WTC11 (cell line): ENCODE results near the gene ZNF276. TPM values are rescaled to one million over a fixed set of nuclear protein-coding genes. Genes with fewer than 3 reads are reported as not detected.

Source experiments
- ATAC-seq: fragments of 200-7000 bp; cut with Tn5 transposase; 2 replicates; pipeline ENCODE4 v1.10.0; 2021; ENCODE audit warnings: mild to moderate bottlenecking, moderate library complexity
- CTCF ChIA-PET: fragments of 300-600 bp; sonication (Branson Sonifier 250); formaldehyde crosslinking; loops from one replicate; lab custom pipeline; 2021; ENCODE audit warnings: antibody characterized with exemption; lab: Charles Lee
- POLR2A ChIA-PET: fragments of 350-600 bp; sonication (Branson Sonifier 250); formaldehyde crosslinking; loops from one replicate; lab custom pipeline; 2021; ENCODE audit warnings: antibody characterized with exemption; lab: Charles Lee
- DNase-seq: peaks from one replicate; pipeline ENCODE4 v3.0.0; 2021; ENCODE audit warnings: low spot score
- H3K27ac Mint-ChIP-seq: 2 replicates; pipeline ENCODE4 v1.8.0; 2021; ENCODE audit warnings: mixed read lengths
- H3K27me3 Mint-ChIP-seq: 2 replicates; pipeline ENCODE4 v1.8.0; 2021; ENCODE audit warnings: low read depth, mild to moderate bottlenecking, moderate library complexity, mixed read lengths
- H3K36me3 Mint-ChIP-seq: 2 replicates; pipeline ENCODE4 v1.8.0; 2021; ENCODE audit warnings: mixed read lengths
- H3K4me1 Mint-ChIP-seq: 2 replicates; pipeline ENCODE4 v1.8.0; 2022; ENCODE audit warnings: mixed read lengths
- H3K4me3 Mint-ChIP-seq: 2 replicates; pipeline ENCODE4 v1.8.0; 2021; ENCODE audit warnings: mild to moderate bottlenecking, moderate library complexity, mixed read lengths
- H3K9me3 Mint-ChIP-seq: 2 replicates; pipeline ENCODE4 v1.8.0; 2021; ENCODE audit warnings: mixed read lengths
- EMX1 ChIP-seq: fragments of 250-450 bp; sonication (Bioruptor Pico); IDR thresholded peaks from 2 replicates; pipeline ENCODE4 v1.8.0; 2021; ENCODE audit warnings: mild to moderate bottlenecking
- NR2C2 ChIP-seq: sonication (generic); formaldehyde crosslinking; IDR thresholded peaks from 2 replicates; pipeline ENCODE4 v1.8.0; 2022; ENCODE audit warnings: mild to moderate bottlenecking, missing genetic modification reagents
- RORB ChIP-seq: fragments of 250-450 bp; sonication (Bioruptor Pico); IDR thresholded peaks from 2 replicates; pipeline ENCODE4 v1.9.0; 2021; ENCODE audit warnings: mild to moderate bottlenecking
- TP53 ChIP-seq: sonication (generic); formaldehyde crosslinking; IDR thresholded peaks from 2 replicates; pipeline ENCODE4 v1.8.1; 2023; ENCODE audit warnings: mild to moderate bottlenecking, missing genetic modification reagents
- ZNF121 ChIP-seq: sonication (generic); formaldehyde crosslinking; IDR thresholded peaks from 2 replicates; pipeline ENCODE4 v1.8.0; 2023; ENCODE audit warnings: missing genetic modification reagents
- ZNF219 ChIP-seq: sonication (generic); formaldehyde crosslinking; IDR thresholded peaks from 2 replicates; pipeline ENCODE4 v1.8.0; 2023; ENCODE audit warnings: missing genetic modification reagents, mild to moderate bottlenecking, borderline replicate concordance
- ZNF263 ChIP-seq: sonication (generic); formaldehyde crosslinking; IDR thresholded peaks from 2 replicates; pipeline ENCODE4 v1.8.1; 2022; ENCODE audit warnings: low read depth, mild to moderate bottlenecking, moderate library complexity, missing genetic modification reagents
- ZNF317 ChIP-seq: sonication (generic); formaldehyde crosslinking; IDR thresholded peaks from 2 replicates; pipeline ENCODE4 v1.8.1; 2023; ENCODE audit warnings: low read depth, mild to moderate bottlenecking, moderate library complexity, missing genetic modification reagents, borderline replicate concordance
- ZNF671 ChIP-seq: fragments of 250-450 bp; sonication (Bioruptor Pico); IDR thresholded peaks from 2 replicates; pipeline ENCODE4 v1.8.0; 2021; ENCODE audit warnings: mild to moderate bottlenecking
- total RNA-seq: library from RNA; stranded (reverse); gene quantifications from 3 replicates; pipeline ENCODE4 v1.2.3, GENCODE V29; 2021
- TF ChIP-seq, protein P1 (sequence below): sonication (generic); formaldehyde crosslinking; IDR thresholded peaks from 2 replicates; pipeline ENCODE4 v1.8.0; 2022; ENCODE audit warnings: missing genetic modification reagents
- TF ChIP-seq, protein P2 (sequence below): sonication (generic); formaldehyde crosslinking; IDR thresholded peaks from 2 replicates; pipeline ENCODE4 v1.8.1; 2022; ENCODE audit warnings: low read depth, mild to moderate bottlenecking, moderate library complexity, missing genetic modification reagents, borderline replicate concordance
- TF ChIP-seq, protein P3 (sequence below): fragments of 200-600 bp; IDR thresholded peaks from 2 replicates; pipeline ENCODE4 v1.8.0; 2022; ENCODE audit warnings: antibody characterized with exemption
- TF ChIP-seq, protein P4 (sequence below): sonication (generic); formaldehyde crosslinking; IDR thresholded peaks from 2 replicates; pipeline ENCODE4 v1.8.1; 2023; ENCODE audit warnings: mild to moderate bottlenecking, missing genetic modification reagents, borderline replicate concordance
- TF ChIP-seq, protein P5 (sequence below): fragments of 250-450 bp; sonication (Bioruptor Pico); IDR thresholded peaks from 2 replicates; pipeline ENCODE4 v1.8.0; 2021; ENCODE audit warnings: mild to moderate bottlenecking
- TF ChIP-seq, protein P6 (sequence below): sonication (generic); formaldehyde crosslinking; conservative IDR thresholded peaks from 2 replicates; pipeline ENCODE4 v1.8.1; 2022; ENCODE audit warnings: mild to moderate bottlenecking, missing genetic modification reagents

ZNF276 gene
- total RNA-seq, 1 experiment from 2014 or later: 16.6 TPM

DNA sequence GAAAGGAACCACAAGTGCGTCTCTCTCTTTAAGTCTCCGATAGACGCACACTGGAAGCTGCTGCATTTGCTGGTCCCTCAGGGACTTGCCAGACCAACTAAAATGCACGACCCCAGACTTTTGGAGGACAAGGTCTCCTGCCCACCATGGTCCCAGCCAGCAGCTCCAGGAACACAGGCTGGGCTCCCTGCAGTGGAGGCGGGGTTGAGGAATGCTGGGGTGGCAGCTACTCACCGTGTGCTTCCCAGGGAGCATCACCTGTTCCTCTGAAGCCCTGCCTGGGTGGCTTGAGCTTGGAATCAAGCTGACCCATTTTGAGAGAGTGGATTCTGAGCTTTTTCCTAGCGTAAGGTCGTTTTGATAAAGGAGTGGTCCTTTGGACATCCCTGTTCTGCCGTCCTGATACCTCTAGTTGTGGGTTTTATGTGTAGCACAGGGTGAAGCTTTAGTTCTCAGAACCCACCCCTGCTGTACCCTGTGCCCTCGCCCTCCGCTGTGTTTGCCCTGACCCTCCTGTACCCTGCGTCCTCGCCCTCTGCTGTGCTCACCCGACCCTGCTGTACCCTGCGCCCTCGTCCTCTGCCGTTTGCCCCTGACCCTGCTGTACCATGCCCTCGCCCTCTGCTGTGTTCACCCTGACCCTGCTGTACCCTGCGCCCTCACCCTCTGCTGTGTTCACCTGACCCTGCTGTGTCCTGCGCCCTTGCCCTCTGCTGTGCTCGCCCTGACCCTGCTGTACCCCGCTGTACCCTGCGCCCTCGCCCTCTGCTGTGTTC, 11.0 kb downstream of the ZNF276 start:
- peak overlapping the region; percentile 57; the same call in 1 of the 2 replicates for H3K27ac Mint-ChIP-seq
- DNase-seq (no peak), ATAC-seq (no peak)
- ChIA-PET POLR2A (interaction anchor here (0.6 kb wide), 1 partner anchor 14 kb away, joined by 4 read pairs; no protein-coding TSS in a partner anchor), CTCF (interaction anchor here (1.0 to 1.6 kb wide), 4 partner anchors 22 to 128 kb away, joined by 3 to 7 read pairs (median 4); no protein-coding TSS in a partner anchor)
- peaks cover 49% of the 10 kb centered on the region for H3K36me3 Mint-ChIP-seq
- H3K4me3 Mint-ChIP-seq: no peak overlapping the region
- TF ChIP-seq EMX1 (CRISPR knock-in tag) (0 out of 2 replicates have a peak, but pooled peaks have one; percentile 20), ZNF263 (CRISPR knock-in tag) (no peak), ZNF671 (CRISPR knock-in tag) (0 out of 2 replicates have a peak, but pooled peaks have one; percentile 21)
- H3K9me3 Mint-ChIP-seq: peaks cover 5% of the 10 kb centered on the region; the same call in 1 of the 2 replicates
- peaks cover 13% of the 10 kb centered on the region for H3K4me1 Mint-ChIP-seq
- H3K27me3 Mint-ChIP-seq: no peaks in the 10 kb centered on the region; the same call in none of the 2 replicates

DNA sequence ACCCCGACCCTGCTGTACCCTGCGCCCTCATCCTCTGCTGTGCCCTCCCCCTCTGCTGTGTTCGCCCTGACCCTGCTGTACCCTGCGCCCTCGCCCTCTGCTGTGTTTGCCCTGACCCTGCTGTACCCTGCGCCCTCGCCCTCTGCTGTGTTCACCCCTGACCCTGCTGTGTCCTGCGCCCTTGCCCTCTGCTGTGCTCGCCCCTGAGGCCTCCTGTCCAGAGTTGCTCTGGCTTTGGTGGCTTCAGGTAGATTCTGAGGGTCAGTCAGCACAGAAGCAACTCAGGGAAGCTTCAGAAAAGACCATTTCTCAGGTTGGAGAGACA, 11.5 kb downstream of the ZNF276 start:
- Mint-ChIP-seq H3K9me3 (peaks cover 5% of the 10 kb centered on the region; the same call in 1 of the 2 replicates), H3K36me3 (peaks cover 51% of the 10 kb centered on the region), H3K4me1 (peaks cover 13% of the 10 kb centered on the region), H3K27ac (peak overlapping the region; percentile 58; the same call in 1 of the 2 replicates), H3K4me3 (no peak overlapping the region), H3K27me3 (no peaks in the 10 kb centered on the region; the same call in 1 of the 2 replicates)
- TF ChIP-seq, protein P1, sequence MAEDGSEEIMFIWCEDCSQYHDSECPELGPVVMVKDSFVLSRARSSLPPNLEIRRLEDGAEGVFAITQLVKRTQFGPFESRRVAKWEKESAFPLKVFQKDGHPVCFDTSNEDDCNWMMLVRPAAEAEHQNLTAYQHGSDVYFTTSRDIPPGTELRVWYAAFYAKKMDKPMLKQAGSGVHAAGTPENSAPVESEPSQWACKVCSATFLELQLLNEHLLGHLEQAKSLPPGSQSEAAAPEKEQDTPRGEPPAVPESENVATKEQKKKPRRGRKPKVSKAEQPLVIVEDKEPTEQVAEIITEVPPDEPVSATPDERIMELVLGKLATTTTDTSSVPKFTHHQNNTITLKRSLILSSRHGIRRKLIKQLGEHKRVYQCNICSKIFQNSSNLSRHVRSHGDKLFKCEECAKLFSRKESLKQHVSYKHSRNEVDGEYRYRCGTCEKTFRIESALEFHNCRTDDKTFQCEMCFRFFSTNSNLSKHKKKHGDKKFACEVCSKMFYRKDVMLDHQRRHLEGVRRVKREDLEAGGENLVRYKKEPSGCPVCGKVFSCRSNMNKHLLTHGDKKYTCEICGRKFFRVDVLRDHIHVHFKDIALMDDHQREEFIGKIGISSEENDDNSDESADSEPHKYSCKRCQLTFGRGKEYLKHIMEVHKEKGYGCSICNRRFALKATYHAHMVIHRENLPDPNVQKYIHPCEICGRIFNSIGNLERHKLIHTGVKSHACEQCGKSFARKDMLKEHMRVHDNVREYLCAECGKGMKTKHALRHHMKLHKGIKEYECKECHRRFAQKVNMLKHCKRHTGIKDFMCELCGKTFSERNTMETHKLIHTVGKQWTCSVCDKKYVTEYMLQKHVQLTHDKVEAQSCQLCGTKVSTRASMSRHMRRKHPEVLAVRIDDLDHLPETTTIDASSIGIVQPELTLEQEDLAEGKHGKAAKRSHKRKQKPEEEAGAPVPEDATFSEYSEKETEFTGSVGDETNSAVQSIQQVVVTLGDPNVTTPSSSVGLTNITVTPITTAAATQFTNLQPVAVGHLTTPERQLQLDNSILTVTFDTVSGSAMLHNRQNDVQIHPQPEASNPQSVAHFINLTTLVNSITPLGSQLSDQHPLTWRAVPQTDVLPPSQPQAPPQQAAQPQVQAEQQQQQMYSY (CRISPR knock-in tag): no peak
- TF ChIP-seq TP53 (CRISPR knock-in tag) (no peak), ZNF121 (no peak), RORB (CRISPR knock-in tag) (no peak), ZNF317 (CRISPR knock-in tag) (no peak), NR2C2 (CRISPR knock-in tag) (no peak), ZNF219 (CRISPR knock-in tag) (no peak)
- TF ChIP-seq, protein P2, sequence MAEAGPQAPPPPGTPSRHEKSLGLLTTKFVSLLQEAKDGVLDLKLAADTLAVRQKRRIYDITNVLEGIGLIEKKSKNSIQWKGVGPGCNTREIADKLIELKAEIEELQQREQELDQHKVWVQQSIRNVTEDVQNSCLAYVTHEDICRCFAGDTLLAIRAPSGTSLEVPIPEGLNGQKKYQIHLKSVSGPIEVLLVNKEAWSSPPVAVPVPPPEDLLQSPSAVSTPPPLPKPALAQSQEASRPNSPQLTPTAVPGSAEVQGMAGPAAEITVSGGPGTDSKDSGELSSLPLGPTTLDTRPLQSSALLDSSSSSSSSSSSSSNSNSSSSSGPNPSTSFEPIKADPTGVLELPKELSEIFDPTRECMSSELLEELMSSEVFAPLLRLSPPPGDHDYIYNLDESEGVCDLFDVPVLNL: no peak
- TF ChIP-seq, protein P3, sequence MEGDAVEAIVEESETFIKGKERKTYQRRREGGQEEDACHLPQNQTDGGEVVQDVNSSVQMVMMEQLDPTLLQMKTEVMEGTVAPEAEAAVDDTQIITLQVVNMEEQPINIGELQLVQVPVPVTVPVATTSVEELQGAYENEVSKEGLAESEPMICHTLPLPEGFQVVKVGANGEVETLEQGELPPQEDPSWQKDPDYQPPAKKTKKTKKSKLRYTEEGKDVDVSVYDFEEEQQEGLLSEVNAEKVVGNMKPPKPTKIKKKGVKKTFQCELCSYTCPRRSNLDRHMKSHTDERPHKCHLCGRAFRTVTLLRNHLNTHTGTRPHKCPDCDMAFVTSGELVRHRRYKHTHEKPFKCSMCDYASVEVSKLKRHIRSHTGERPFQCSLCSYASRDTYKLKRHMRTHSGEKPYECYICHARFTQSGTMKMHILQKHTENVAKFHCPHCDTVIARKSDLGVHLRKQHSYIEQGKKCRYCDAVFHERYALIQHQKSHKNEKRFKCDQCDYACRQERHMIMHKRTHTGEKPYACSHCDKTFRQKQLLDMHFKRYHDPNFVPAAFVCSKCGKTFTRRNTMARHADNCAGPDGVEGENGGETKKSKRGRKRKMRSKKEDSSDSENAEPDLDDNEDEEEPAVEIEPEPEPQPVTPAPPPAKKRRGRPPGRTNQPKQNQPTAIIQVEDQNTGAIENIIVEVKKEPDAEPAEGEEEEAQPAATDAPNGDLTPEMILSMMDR: no peak
- TF ChIP-seq, protein P4, sequence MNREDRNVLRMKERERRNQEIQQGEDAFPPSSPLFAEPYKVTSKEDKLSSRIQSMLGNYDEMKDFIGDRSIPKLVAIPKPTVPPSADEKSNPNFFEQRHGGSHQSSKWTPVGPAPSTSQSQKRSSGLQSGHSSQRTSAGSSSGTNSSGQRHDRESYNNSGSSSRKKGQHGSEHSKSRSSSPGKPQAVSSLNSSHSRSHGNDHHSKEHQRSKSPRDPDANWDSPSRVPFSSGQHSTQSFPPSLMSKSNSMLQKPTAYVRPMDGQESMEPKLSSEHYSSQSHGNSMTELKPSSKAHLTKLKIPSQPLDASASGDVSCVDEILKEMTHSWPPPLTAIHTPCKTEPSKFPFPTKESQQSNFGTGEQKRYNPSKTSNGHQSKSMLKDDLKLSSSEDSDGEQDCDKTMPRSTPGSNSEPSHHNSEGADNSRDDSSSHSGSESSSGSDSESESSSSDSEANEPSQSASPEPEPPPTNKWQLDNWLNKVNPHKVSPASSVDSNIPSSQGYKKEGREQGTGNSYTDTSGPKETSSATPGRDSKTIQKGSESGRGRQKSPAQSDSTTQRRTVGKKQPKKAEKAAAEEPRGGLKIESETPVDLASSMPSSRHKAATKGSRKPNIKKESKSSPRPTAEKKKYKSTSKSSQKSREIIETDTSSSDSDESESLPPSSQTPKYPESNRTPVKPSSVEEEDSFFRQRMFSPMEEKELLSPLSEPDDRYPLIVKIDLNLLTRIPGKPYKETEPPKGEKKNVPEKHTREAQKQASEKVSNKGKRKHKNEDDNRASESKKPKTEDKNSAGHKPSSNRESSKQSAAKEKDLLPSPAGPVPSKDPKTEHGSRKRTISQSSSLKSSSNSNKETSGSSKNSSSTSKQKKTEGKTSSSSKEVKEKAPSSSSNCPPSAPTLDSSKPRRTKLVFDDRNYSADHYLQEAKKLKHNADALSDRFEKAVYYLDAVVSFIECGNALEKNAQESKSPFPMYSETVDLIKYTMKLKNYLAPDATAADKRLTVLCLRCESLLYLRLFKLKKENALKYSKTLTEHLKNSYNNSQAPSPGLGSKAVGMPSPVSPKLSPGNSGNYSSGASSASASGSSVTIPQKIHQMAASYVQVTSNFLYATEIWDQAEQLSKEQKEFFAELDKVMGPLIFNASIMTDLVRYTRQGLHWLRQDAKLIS (CRISPR knock-in tag): no peak
- TF ChIP-seq, protein P5, sequence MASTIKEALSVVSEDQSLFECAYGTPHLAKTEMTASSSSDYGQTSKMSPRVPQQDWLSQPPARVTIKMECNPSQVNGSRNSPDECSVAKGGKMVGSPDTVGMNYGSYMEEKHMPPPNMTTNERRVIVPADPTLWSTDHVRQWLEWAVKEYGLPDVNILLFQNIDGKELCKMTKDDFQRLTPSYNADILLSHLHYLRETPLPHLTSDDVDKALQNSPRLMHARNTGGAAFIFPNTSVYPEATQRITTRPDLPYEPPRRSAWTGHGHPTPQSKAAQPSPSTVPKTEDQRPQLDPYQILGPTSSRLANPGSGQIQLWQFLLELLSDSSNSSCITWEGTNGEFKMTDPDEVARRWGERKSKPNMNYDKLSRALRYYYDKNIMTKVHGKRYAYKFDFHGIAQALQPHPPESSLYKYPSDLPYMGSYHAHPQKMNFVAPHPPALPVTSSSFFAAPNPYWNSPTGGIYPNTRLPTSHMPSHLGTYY (CRISPR knock-in tag): no peak
- TF ChIP-seq, protein P6, sequence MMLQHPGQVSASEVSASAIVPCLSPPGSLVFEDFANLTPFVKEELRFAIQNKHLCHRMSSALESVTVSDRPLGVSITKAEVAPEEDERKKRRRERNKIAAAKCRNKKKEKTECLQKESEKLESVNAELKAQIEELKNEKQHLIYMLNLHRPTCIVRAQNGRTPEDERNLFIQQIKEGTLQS (CRISPR knock-in tag): no peak
- no peak for ATAC-seq
- no peak for DNase-seq
- POLR2A ChIA-PET: no interaction called here
- CTCF ChIA-PET: interaction anchor here (1.0 to 1.6 kb wide), 3 partner anchors 22 to 128 kb away, joined by 3 to 4 read pairs (median 4); no protein-coding TSS in a partner anchor
